Hematopoietic multipotent progenitor cell treated with erythropoietin and hydrocortisone succinate and interleukin-3 and kit ligand, for 17 days (in vitro differentiated cells): ENCODE data around the gene TMCO4.
"Not testable (repeated sequence)": the region's sequence is repeated elsewhere in the genome, so short reads cannot be mapped to it uniquely, and the experiment has no call there.

Experiments used
- DNase-seq: peaks from one replicate; pipeline ENCODE4 v3.0.0-alpha.2; 2015; ENCODE audit warnings: low spot score

TMCO4 gene

DNA sequence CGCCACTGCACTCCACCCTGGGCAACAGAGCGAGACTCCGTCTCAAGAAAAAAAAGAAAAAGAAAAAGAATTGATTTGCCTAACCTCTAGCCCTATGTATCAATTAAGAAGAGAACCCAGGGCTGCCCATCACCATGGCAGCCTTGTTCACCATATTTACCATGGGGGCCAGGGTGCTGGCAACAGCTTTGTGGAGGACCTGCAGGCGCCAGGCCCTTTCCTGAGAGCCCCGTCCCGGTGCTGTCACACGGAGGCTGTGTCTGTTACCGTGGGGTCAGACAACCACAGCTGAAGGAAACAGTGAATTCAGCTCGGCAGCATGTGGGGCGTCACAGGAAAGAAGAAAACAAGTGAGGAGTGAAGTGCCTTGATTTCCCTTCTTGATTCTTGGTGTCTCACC is 162.1 kb downstream of the TMCO4 start:
- DNase-seq = no peak

DNA sequence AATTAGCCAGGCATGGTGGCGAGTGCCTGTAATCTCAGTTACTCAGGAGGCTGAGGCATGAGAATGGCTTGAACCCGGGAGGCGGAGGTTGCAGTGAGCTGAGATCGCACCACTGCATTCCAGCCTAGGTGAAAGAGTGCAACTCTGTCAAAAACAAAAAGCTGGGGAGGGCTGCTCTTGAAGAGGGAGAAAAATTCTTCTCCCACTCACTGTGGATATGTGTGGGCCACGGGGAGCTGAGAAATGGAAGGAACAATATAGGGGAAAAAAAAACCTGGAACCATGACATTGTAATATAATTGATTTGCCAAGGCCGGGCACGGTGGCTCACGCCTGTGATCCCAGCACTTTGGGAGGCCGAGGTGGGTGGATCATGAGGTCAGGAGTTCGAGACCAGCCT is 163.0 kb downstream of the TMCO4 start:
- not testable (repeated sequence) for DNase-seq

DNA sequence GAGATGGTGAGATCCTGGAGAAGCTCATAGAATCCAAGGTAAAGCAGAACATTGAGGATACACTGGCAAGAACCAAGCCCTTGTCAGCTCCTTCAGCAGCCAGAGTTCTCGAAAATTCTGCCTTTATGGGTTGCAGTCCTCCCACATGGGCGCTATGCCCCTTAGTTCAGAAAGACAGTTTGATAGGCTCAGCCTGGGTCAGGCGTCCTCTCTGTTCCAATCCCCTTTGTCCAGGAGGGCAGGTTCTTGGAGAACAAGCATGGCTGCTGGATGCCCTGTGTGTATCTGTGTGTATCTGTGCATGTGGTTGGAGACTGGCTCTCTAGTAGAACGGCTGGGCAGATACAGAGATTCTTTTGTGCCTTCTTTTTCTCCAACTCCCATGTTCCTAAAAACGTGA is 163.7 kb downstream of the TMCO4 start:
- DNase-seq = no peak

DNA sequence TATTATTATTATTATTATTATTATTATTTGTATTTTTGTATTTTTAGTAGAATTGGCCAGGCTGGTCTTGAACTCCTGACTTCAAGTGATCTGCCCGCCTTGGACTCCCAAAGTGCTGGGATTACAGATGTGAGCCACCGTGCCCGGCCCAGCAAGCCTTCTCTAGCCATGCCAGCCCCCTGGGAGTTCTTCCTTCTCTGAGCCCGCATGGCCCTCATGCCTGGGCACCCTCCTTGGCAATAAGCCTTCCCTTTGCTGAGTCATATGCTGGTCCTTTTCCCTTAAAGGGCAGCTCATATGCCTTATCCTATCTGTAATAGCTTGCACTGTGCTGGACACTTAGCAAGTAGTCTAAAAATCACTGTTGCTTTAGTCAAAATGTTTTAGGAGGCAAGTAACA is 164.1 kb downstream of the TMCO4 start:
- DNase-seq = no peak

DNA sequence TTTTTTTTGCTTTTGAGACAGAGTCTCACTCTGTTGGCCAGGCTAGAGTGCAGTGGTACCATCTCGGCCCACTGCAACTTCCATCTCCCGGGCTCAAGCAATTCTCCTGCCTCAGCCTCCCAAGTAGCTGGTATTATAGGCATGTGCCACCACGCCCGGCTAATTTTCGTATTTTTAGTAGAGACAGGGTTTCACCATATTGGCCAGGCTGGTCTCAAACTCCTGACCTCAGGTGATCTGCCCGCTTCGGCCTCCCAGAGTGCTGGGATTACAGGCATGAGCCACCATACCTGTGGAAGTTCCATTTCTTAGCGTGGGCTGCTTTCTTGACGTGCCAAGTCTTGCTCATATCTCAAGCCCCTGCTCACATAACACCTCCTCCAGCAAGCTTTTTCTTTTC is 164.7 kb downstream of the TMCO4 start:
- DNase-seq = not testable (repeated sequence)

DNA sequence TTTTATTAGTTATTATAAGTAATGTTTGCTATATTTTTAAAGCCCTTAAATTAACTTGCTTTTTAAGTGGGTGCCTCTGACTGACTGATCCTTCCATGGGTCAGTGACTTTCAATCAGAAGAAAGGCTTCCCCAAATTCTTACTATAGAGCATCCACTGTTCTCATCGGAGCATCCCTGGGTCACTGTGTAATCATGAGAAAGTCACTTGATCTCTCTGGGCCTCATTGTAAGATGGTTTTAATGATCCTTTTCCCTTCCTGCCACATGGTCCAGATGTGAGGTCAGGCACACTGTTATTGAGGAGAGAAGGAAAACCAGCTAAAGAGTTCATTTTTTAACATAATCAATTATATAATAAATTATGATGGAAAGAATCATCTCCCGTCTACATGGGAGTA is 166.6 kb downstream of the TMCO4 start:
- no peak for DNase-seq
